Measurements from ENCODE around the gene WNT5B. TPM values are rescaled to one million over a fixed set of nuclear protein-coding genes. Genes with fewer than 3 reads are reported as not detected.
"Not testable (repeated sequence)": the region's sequence is repeated elsewhere in the genome, so short reads cannot be mapped to it uniquely, and the experiment has no call there.

The WNT5B gene
- total RNA-seq, 4 donors from 2014 or later: 0.17 to 2.5 (median 0.88) TPM

GRCh38 chr12:1595026-1595561, 33.9 kb upstream of the WNT5B start:
- intact Hi-C loops (cut with DNase I; ENCODE audit: low total_unique reads): no loop called here
- ATAC-seq: peak; percentile 23 to 31

DNA sequence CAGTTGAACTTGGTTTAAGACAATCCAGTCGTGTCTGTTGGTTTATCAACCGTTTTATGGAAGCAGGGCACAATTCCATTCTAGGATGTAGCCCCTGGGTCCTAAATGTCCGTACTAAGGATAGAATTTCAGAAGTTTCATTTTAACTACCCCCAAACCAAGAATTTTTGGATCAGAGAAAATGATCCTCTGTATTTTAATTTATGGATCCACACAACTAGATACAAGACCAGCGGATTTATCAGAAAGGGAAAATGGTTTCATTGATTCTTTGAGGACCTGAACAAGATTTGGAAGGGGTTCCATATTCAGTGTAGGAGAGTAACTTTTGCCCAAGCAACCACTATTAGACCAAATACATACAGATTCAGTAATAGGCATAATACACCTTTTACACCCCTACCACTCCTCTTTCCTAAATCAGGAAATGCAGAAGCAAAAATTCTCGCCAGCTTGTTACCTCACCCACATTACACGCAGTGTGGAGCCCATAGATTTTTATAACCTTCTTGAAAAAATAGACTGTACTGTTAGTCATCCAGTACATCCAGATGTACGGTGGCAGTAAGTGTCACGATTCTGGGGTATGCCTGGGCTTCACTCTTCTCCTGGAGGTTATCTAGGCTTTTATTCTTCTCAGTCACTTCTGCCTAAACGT, 33.2 kb upstream of the WNT5B start:
- no peaks in the 10 kb centered on the region for H3K9me3 ChIP-seq
- no peaks in the 10 kb centered on the region for H3K36me3 ChIP-seq
- no peak for DNase-seq
- ATAC-seq: no peak
- no peaks in the 10 kb centered on the region for H3K27me3 ChIP-seq
- TF ChIP-seq POLR2A (IDR thresholded peaks at IDR 0.05): no peak
- no peak for TF ChIP-seq CTCF (IDR thresholded peaks at IDR 0.05 in 4 of 5, conservative IDR thresholded peaks at IDR 0.05 in 1 of 5)
- H3K27ac ChIP-seq: peak overlapping the region; percentile 83 to 92 (median 91)
- peaks cover 27 to 28% of the 10 kb centered on the region in 2 donors for H3K4me1 ChIP-seq
- in situ Hi-C loops (cut with MboI; ENCODE audit: low sequenced_read_pairs in 4 of 4): loop anchor here (25.0 kb wide), 3 partner anchors 309 to 1034 kb away; partner anchors contain the start of gene ERC1 (in 2 of the 4)
- intact Hi-C loops (cut with DNase I; ENCODE audit: low total_unique reads): no loop called here
- peak overlapping the region; percentile 78 to 90 (median 86) for H3K4me3 ChIP-seq

More at GRCh38 chr12:1595026-1595561, 33.9 kb upstream of the WNT5B start:
- Histone ChIP-seq H3K27me3 (no peaks in the 10 kb centered on the region), H3K36me3 (no peaks in the 10 kb centered on the region), H3K27ac (peak overlapping the region; percentile 83 to 92 (median 91)), H3K4me1 (peaks cover 30 to 33% of the 10 kb centered on the region in 2 donors), H3K4me3 (peak overlapping the region; percentile 78 to 90 (median 86)), H3K9me3 (no peaks in the 10 kb centered on the region)
- TF ChIP-seq POLR2A (IDR thresholded peaks at IDR 0.05) (no peak), CTCF (IDR thresholded peaks at IDR 0.05 in 4 of 5, conservative IDR thresholded peaks at IDR 0.05 in 1 of 5) (no peak)
- no peak for DNase-seq
- in situ Hi-C loops (cut with MboI; ENCODE audit: low sequenced_read_pairs in 4 of 4): loop anchor here (25.0 kb wide), 3 partner anchors 308 to 1033 kb away; partner anchors contain the start of gene ERC1 (in 2 of the 4)

- Histone ChIP-seq H3K9me3 (no peaks in the 10 kb centered on the region), H3K27me3 (no peaks in the 10 kb centered on the region), H3K4me3 (no peak overlapping the region), H3K4me1 (peaks cover under 1 to 4% of the 10 kb centered on the region in 2 donors), H3K36me3 (no peaks in the 10 kb centered on the region), H3K27ac (no peak overlapping the region)
- in situ Hi-C loops (cut with MboI; ENCODE audit: low sequenced_read_pairs in 4 of 4): loop anchor here (25.0 kb wide), 3 partner anchors 311 to 1036 kb away; partner anchors contain the start of gene ERC1 (in 2 of the 4)
- no peak for ATAC-seq
- intact Hi-C loops (cut with DNase I; ENCODE audit: low total_unique reads): no loop called here
- no peak for TF ChIP-seq POLR2A (IDR thresholded peaks at IDR 0.05)
- no peak for TF ChIP-seq CTCF (IDR thresholded peaks at IDR 0.05 in 4 of 5, conservative IDR thresholded peaks at IDR 0.05 in 1 of 5)
- DNase-seq: no peak
Observed at GRCh38 chr12:1598757-1599156, 30.3 kb upstream of the WNT5B start.

GRCh38 chr12:1602706-1603105, 26.3 kb upstream of the WNT5B start:
- not testable (repeated sequence) for H3K36me3 ChIP-seq, H3K4me3 ChIP-seq, H3K27ac ChIP-seq, ATAC-seq, DNase-seq, H3K9me3 ChIP-seq, H3K27me3 ChIP-seq
- in situ Hi-C loops (cut with MboI; ENCODE audit: low sequenced_read_pairs in 4 of 4): loop anchor here in 1 of 4 donors (25.0 kb wide), 1 partner anchor 1040 kb away; no protein-coding TSS in a partner anchor
- peaks cover 8 to 15% of the 10 kb centered on the region in 2 donors for H3K4me1 ChIP-seq
- intact Hi-C loops (cut with DNase I; ENCODE audit: low total_unique reads): loop anchor here (10.0 kb wide), 1 partner anchor 658 kb away; the partner anchor contains the start of gene RAD52
